Measurements from ENCODE around the gene DMD. TPM values are rescaled to one million over a fixed set of nuclear protein-coding genes. Genes with fewer than 3 reads are reported as not detected.

The DMD gene
- polyA plus RNA-seq, 4 donors: 15.1 to 19.3 (median 17.7) TPM

DNA sequence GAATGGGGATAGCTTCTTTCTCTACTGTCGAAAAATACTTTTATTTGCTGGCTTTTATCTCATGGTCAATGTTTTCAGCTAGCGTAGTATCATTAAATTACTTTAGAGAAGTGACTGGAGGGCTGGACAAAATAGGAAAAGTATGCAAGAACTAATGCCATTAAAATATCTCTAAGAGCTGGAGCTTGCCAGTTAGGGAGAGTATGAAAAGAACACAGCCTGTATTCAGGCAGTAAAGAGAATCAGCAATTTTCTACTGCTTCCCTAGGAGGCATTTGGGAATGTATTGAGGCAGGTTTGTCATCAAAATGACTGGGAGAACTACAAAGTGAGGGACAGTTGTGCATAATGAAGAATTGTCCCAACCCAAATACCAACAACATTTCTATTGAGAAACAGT lies 2096.5 kb downstream of the DMD start:
- DNase-seq (ENCODE audit: low read depth in 4 of 4, low spot score in 3 of 4): no peak

DNA sequence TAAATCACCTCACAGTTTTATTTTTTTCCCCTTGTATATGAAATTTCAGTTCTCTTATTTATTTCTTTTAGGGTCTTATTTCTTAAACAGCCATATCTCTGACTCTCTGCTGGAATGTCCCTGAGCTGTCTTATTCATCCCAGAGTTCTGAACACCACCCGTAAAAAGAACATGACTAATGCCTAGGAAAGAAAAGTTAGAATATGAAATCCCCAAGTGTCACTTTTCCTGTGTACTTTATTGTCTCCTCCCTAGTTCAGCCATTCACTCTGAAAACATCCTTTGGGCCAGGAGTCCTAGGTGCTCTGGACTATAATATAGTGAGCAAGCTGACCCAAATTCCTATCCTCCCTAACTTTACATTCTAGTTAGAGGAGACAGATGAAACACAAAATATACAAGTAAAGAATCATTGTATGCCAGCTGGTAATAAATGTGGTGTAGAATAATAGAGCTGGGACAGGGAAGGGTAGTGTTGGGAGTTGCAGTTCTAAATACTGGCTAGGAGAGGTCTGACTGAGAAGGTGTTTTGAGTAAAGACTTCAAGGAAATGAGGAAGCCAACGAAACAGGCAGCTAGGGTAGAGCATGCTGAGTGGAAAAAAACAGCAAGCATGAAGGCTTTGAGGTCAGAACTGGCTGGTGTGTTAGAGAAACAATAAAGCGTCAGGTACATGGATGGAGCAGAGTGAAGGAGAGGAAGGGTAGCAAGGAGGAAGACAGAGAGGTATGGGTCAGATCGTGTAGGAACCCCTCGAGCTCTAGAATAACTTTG lies 2098.9 kb downstream of the DMD start:
- no peak for DNase-seq (ENCODE audit: low read depth in 4 of 4, low spot score in 3 of 4)

DNA sequence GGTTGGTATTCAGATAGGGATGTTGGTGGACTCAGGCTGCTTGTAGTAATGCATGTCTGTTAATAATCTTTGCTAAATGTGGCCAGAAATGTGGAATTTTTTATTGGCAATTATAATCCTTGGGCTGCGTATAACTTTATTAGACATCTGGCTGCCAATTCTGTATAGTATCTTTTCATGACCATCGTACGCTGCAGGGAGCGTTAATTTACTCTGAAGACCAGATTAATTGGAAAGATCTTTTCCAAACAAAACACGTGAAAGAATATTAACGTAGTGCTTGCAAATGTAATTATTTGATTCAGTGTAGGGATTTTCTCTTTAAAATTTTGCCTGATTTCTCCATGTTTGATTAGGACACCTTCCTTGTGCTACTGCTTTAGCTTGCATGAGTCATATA lies 2100.7 kb downstream of the DMD start:
- DNase-seq (ENCODE audit: low read depth in 4 of 4, low spot score in 3 of 4): no peak

GRCh38 chrX:31099536-31100090 lies 2111.7 kb downstream of the DMD start:
- no peak for DNase-seq (ENCODE audit: low read depth in 4 of 4, low spot score in 3 of 4)

DNA sequence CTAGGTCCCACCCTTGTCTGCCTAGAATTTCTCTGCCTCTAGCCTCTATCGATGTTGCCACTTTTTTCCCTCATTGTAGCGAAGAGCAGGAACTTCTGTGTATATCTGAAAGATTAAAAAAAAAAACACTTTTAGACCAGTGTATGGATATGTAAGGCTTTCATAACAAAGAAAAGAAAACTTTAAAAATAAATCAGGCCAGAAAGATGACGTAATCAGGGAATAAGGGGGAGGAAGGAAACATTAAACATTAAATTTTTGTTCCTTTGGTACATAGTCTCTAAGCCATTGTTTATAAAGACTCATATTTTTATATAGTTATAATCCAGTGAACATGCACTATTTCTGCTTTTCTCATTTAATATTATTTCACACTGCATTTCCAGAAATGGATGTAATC lies 2113.3 kb downstream of the DMD start:
- no peak for DNase-seq (ENCODE audit: low read depth in 4 of 4, low spot score in 3 of 4)

DNA sequence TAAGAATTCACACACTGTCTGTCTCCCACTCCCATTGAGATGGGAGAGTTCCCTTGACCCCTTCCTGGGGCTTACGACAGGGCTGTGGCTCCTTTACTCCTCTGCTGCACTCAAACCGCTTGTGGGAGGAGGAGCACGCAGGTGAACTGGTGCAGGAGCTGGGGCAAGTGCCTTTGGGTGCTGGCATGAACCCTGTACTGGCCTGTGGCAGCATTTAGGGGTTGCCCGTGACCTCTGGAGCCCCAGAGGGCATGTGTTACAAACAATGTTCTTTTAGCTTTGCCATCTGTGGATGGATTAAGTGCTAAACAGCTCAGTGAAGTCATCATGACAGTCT lies 2117.7 kb downstream of the DMD start:
- DNase-seq (ENCODE audit: low read depth in 4 of 4, low spot score in 3 of 4): no peak

DNA sequence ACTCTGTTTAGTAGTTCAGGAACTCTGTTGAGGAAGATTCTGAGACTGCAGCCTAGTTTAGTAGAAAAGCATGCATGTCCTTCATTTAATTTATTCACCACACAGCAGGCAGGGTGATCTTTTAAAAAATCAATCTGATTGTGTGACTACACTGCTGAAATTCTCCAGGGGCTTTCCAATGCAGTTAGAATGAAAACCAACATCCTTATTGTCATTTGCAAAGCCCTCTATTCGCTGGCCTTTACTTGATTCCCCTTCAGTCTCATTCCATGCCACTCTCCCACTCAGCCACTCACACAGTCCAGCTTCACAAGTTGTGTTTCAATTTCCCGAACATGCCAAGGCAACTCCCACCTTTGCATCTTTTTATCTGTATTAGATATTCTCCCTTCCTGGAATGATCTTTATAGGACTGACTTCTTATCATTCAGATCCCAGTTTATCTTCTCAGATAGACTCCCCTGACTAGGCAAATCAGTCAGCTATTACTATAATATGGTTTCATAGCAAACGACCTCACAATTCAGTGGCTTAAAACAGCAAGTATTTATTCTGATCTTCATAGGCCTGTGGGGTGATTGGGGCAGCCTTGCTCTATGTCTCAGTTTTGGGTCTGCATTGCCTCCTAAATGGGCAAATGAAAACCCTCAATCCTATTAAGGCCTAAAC lies 2118.2 kb downstream of the DMD start:
- DNase-seq (ENCODE audit: low read depth in 4 of 4, low spot score in 3 of 4): no peak

GRCh38 chrX:31092476-31092875 lies 2118.9 kb downstream of the DMD start:
- DNase-seq (ENCODE audit: low read depth in 4 of 4, low spot score in 3 of 4): no peak

- no peak for DNase-seq (ENCODE audit: low read depth in 4 of 4, low spot score in 3 of 4)
These were observed 2119.5 kb downstream of the DMD start for GRCh38 chrX:31091819-31092218.

DNA sequence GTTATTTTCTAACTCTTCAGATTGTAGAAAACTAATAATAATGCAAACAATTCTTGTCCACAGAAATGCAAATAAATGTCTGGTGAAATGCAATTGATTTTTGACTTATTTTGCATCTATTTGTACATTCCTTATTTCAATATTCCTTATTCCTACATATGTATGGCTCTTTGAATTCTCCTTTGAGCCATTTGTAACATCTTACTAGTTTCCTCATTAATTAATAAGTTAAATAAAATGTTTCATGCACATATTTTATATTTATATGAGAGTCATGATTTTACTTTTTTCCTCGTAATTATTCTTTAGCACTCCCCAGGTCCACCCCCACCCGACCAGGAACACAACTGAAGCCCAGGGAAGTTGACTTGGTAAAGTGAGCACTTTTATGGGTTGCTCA lies 2136.8 kb downstream of the DMD start:
- no peak for DNase-seq (ENCODE audit: low read depth in 4 of 4, low spot score in 3 of 4)

DNA sequence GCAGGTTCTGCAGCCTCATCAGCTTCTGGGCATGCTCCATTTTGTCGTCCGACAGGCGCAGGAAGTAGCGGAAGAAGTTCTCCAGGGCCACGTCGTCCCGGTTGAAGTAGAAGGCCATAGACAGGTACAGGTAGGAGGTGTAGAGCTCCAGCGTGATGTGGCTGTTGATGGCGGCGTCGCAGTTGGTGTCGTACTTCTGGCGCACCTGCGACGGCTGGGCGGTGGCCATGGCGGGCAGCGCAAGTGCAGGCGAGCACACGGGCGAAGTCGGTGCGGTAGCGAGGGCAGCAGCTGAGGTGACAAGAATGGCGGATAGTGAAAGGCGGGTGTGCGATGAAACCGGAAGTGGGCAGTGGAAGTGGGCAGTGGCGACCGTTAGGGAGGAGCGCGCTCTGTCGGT lies 2139.6 kb downstream of the DMD start, which contains the start of gene FTHL17:
Gene FTHL17 (minus strand): TSS at position 317 of the 400 bp plus-strand sequence. CDS start 88 bp downstream, at position 229.
- DNase-seq (ENCODE audit: low read depth in 4 of 4, low spot score in 3 of 4): no peak

GRCh38 chrX:31071262-31071661 lies 2140.1 kb downstream of the DMD start:
- no peak for DNase-seq (ENCODE audit: low read depth in 4 of 4, low spot score in 3 of 4)

DNA sequence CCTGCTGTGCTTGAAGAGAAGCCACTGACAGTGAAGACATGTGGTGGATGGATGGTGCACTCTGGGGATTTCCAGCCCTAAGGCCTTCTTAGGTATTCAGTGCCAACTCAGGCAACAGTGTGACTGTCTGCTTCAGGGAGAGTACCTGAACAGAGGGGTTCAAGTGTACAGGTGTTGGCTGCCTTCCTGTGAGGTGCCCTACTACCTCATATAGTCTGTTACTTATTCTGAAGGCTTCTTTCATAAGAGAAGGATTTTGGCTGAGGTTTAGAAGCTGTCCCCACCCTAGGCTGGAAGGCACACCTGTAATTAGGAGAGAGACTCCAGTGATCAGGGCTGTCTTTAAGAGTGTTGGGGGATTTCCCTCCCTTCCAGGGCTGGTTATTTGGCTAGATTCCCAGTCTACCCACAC lies 2141.3 kb downstream of the DMD start:
- no peak for DNase-seq (ENCODE audit: low read depth in 4 of 4, low spot score in 3 of 4)

Measured in right renal pelvis (tissue), 4 donors.